GM23248 (cell line): ENCODE measurements around the gene RAB3IL1.

Experiments
- EZH2 ChIP-seq: fragments of 200-600 bp; sonication (generic); IDR thresholded peaks from 2 replicates; pipeline ENCODE4 v1.6.1; 2018; ENCODE audit warnings: antibody characterized with exemption, mild to moderate bottlenecking; ENCODE audit not compliant: insufficient read depth, poor library complexity, severe bottlenecking
- EZH2phosphoT487 ChIP-seq: fragments of 200-600 bp; sonication (generic); IDR thresholded peaks from 2 replicates; pipeline ENCODE4 v1.6.1; 2018; ENCODE audit warnings: antibody characterized with exemption, moderate library complexity, mild to moderate bottlenecking, low read depth; ENCODE audit not compliant: insufficient read depth

GRCh38 chr11:61895046-61895717 lies 22.2 kb downstream of the RAB3IL1 start:
- TF ChIP-seq EZH2: no peak
- no peak for TF ChIP-seq EZH2phosphoT487
